ENCODE measurements around the gene PRR15.

Gene PRR15

DNA sequence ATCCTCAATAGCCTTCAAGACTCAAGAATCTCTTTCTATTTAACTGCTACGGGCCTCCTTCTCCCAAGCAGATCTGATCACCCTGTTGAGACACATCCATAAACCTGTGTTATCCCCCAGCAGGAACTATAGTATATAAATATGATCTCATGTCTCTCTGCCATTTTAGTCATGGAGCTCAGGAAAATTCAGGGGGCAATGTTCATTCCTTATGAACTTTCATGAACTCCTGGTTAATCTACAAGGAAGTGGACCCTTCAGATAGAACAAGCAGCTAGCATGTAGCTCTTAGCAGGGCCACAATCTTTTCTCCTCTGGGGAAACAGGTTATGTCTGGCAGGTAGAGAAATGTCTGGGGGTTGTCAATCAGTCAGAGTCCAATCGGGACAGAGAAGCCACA, 8.9 kb downstream of the PRR15 start:
- DNase-seq: no peak

GRCh38 chr7:29573567-29573966, 9.9 kb downstream of the PRR15 start:
- no peak for DNase-seq

DNA sequence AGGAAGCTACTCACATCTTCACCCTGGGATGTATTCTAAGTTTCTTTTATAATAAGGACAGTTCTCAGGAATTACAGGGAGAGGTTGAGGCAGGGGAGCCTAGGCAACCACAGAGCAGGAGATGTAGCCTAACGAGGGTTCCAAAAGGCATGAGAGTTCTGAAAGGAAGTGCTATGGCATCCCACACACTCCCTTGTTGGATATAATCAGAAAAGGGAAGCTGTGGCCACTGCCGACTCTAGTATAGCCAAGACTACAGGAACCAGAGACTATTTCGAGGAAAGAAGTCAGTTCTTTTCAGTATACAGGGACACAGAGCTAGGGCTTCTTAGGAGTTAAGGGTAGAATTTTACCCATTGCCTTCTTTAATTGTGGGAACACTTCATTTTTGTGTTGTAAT, 11.0 kb downstream of the PRR15 start:
- DNase-seq: no peak

DNA sequence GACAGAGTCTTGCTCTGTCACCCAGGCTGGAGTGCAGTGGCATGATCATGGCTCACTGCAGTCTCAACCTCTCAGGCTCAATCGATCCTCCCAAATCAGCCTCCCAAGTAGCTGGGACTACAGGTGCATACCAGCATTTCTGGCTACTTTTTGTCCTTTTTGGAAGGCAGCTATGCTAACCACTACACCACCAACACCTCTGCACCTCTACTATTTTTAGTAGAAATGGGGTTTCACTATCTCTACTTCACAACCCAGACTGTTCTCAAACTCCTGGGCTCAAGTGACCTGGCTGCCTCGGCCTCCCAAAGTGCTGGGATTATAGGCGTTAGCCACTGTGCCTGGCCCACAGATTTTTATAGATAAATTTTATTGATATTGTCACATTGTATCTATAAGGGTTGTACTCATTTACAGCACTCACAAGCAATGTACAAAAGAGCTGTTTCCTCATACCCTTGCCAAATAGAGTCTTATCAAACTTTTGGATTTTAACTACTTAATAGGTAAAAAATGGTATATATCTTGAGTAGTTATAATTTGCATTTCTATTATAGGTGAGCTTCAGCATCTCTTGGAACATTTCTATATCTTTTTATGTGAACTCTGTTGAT, 23.7 kb downstream of the PRR15 start:
- no peak for DNase-seq

DNA sequence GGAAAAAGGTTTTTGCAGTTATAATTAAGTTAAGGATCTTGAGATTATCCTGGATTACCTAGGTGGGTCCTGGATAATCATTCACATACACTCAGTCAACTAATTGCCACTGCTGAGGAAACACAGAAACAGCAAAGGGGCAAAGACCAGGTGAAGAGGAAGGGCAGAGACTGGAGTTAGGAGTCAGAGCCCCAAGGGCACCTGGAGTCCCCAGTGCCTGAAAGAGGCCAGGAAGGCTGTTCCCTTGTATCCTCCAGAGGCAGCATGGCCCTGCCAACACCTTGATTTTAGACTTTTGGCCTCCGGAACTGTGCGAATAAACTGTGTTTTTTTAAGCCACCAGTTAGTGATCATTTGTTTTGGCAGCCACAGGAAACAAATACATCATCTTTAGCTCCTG, 24.6 kb downstream of the PRR15 start:
- no peak for DNase-seq

- DNase-seq: no peak
Observed at GRCh38 chr7:29588900-29589696, 25.5 kb downstream of the PRR15 start.

DNA sequence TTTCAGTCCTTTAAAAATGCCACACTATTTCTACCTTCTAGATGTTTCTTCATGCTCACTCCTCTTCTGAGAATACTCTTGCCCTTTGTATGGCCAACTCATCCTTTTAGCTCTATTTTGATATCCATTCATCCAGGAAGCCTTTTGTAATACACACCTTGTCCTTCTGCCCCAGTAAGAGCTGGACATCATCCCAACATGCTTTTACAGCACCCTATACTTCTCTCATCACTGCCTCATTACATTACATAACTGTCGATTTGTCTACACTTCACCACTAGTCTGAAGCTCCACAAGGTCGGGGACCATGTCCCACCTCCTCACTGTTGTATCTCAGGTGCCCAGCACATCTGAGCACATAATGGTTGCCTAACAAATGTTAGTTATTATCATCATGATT, 29.2 kb downstream of the PRR15 start:
- DNase-seq: no peak

GRCh38 chr7:29593459-29593858, 29.8 kb downstream of the PRR15 start:
- no peak for DNase-seq

- no peak for DNase-seq
Observed at GRCh38 chr7:29596593-29597178, 33.1 kb downstream of the PRR15 start.

- DNase-seq: no peak
Observed at GRCh38 chr7:29597266-29597665, 33.6 kb downstream of the PRR15 start.

- no peak for DNase-seq
Observed at GRCh38 chr7:29598137-29598536, 34.5 kb downstream of the PRR15 start.

- no peak for DNase-seq
Observed at GRCh38 chr7:29598613-29599012, 35.0 kb downstream of the PRR15 start.

GRCh38 chr7:29599026-29599425, 35.4 kb downstream of the PRR15 start:
- no peak for DNase-seq

- no peak for DNase-seq
Observed at GRCh38 chr7:29600661-29601060, 37.0 kb downstream of the PRR15 start.

DNA sequence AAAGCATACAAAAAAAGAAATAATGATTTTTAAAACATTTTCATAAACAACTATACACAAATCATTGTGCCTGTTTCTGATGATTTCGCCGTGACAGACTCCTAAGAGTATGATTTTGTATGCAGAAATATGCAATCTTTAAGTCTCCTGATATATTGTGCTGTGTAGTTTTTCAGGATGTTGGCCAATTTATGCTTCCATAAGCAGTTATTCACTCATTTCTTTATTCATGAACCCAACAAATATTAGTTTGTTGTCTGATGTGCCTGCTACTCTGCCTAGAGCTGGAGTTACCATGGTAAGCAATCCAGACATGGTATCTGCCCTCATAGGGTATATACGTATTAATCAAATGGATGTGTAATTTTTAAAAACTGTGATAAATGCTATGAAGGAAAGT, 40.4 kb downstream of the PRR15 start:
- no peak for DNase-seq

- no peak for DNase-seq
Observed at GRCh38 chr7:29604702-29605101, 41.1 kb downstream of the PRR15 start.

DNA sequence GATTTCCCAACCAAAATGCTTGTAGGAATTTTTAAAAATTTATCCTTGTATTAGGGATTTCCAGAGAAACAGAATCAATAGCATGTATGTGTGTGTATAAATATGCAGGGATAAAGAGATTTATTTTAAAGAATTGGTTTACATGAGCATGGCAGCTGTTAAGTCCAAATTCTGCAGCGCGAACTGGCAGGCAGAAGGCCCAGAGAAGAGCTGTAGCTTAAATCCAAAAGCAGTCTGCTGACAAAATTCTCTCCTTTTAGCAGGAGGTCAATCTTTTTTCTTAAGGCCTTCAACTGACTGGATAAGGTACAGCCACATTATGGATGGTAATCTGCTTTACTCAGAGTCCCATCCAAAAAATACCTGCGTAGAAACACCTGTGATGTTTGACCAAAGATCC, 42.0 kb downstream of the PRR15 start:
- DNase-seq: no peak

DNA sequence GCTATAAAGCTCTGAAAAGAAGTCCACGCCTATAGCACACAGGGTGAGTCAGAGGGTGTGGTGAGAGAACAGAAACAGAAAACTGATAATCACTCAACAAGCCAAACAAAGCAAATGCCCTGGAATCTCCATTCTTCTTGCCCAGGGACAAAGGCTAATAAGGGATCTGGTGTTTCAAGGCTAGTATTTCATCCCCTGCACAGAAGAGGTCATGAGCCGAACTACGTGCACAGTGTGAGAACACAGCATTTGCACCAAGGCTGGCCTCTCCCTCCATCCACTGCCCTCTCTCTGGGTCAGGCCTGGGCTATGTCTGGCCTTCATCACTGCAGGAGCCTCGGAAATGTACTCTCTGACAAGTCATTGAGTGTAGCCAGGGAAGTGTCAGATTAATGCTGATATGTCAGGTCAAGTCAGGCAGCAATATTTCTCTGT, 42.7 kb downstream of the PRR15 start:
- no peak for DNase-seq

DNA sequence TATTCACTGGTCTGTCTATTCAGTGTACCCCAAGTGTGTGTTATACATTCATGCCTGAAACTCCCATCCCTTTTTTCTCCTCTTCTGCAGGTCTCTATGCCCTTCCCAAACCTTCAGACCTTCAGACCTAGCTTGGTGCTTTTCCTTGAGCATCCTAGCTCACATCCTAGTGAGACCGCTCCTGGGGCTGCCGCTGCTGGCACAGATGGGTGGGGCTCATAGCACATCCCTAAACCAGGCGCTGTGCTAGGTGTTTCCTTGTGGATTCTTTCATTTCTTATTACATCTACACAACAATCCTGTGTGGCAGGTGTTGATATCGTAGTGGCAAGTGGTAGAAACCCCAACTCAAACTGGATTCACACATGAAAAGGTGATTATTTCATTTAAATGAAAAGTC, 43.2 kb downstream of the PRR15 start:
- DNase-seq: no peak

GRCh38 chr7:29607259-29607658, 43.6 kb downstream of the PRR15 start:
- DNase-seq: no peak

DNA sequence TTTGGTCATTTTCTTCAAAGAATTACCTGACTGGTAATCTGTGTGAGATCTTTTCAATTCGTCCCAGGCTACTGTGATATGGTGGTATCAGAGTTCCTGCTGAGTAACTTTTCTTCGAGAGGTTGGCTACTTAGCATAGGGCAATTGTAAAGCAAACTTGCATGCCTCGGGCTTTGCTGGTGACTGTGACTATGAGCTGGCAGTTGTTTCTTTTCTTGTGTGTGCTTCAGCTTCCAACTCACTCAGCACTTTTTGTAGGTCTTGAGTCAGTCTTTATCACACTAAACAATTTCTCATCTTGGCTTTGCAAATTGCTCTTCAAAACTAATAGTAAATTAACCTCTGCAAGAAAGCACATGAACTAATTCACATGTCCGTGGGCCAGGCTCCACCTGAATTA, 44.3 kb downstream of the PRR15 start:
- DNase-seq: no peak

DNA sequence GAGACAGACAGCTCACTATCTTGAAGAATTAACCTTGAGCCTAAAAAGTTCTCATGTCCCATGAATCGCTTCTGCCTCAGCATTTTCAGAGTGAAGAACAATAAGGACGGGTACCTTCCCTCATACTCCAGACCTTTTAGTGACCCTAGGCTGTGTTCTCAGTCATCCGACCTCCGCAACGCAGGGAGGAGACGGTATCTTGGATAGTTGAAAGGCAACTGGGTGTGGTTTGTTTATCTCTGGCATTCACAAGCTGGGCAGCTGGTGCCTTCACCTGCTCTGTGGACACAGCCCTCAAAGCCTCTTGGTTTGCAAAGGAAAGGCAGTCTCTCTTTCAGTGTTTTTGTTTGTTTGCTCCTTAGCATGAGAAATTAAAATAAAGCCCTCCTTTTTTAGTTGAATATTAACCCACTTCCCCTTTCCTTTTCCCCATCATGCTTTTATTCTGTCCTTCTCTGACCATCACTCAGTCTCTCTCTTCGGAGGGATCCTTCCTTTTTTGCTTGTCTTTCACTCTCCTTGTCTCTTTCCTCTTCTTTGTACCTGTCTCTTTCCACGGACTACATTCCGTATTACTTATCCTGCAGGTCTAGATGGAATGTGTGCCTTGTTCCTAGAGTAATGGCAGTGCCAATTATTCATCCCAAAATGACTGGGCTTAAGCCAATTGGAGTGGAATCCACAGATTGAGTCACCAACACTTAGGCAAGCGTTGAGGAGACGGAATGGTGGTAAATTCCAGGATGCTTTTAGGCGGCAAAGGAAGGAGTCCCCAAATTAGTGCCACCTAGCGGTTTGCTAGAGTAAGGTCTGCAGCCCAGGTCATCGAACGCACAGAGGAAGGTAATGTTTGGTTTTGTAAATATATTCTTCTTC, 45.8 kb downstream of the PRR15 start:
- no peak for DNase-seq

- no peak for DNase-seq
Observed at GRCh38 chr7:29610086-29610485, 46.5 kb downstream of the PRR15 start.
